Adrenal gland (tissue), 12 donors: ENCODE data around the gene HOXD10. TPM values are rescaled to one million over a fixed set of nuclear protein-coding genes. Genes with fewer than 3 reads are reported as not detected.

Experiments
- DNase-seq, 7 donors: peaks; one replicate each; pipeline ENCODE4 v3.0.0-alpha.2; 2019 to 2020
- H3K27ac ChIP-seq, 5 donors: fragments of 200-600 bp; sonication (generic) in 4 of 5; 1 replicate in 3 of 5; 2 replicates in 2 of 5; pipeline versions ENCODE4 v1.5.1 to v1.8.0; 2016 to 2020; ENCODE audit warnings: mild to moderate bottlenecking in 1 of 5
- H3K27me3 ChIP-seq: fragments of 200-600 bp; 2 replicates; pipeline ENCODE4 v1.8.0; 2021
- H3K36me3 ChIP-seq, 2 donors: fragments of 200-600 bp; replicated peaks in 1 of 2; 1 replicate in 1 of 2; 2 replicates in 1 of 2; pipeline versions ENCODE4 v1.5.1 to v1.8.0; 2018 to 2022
- H3K4me1 ChIP-seq, 2 donors: fragments of 200-600 bp; replicated peaks in 1 of 2; 1 replicate in 1 of 2; 2 replicates in 1 of 2; pipeline versions ENCODE4 v1.5.1 to v1.8.0; 2018 to 2021
- H3K4me3 ChIP-seq, 4 donors: fragments of 200-600 bp; sonication (generic) in 3 of 4; one replicate each; pipeline ENCODE4 v1.5.1; 2016 to 2018
- H3K9me3 ChIP-seq, 3 donors: fragments of 200-600 bp; sonication (generic) in 1 of 3; replicated peaks in 1 of 3; 1 replicate in 2 of 3; 2 replicates in 1 of 3; pipeline versions ENCODE4 v1.5.1 to v1.8.0; 2016 to 2021
- CTCF ChIP-seq, 6 experiments: fragments of 450-650 bp in 4 of 6; fragments of 200-600 bp in 2 of 6; sonication (generic) in 1 of 6; IDR thresholded peaks; 1 replicate in 5 of 6; 2 replicates in 1 of 6; pipeline versions ENCODE4 v1.5.1 to v1.8.0; 2016 to 2021; ENCODE audit warnings: antibody characterized with exemption in 6 of 6, mild to moderate bottlenecking in 2 of 6, moderate library complexity in 1 of 6
- POLR2A ChIP-seq, 2 donors: fragments of 450-650 bp; IDR thresholded peaks; one replicate each; pipeline ENCODE4 v1.6.1; 2017; ENCODE audit warnings: antibody characterized with exemption in 2 of 2, mild to moderate bottlenecking in 2 of 2, moderate library complexity in 1 of 2
- WGBS, 4 donors: extraction: QIAGEN DNeasy Blood & Tissue Kit in 2 of 4; methylation state at CpG; one replicate each; pipeline versions ENCODE4 v1.1.5 to v1.1.7; 2013 to 2017; 5-methylcytosine and 5-hydroxymethylcytosine counted together
- intact Hi-C, 2 donors: fragments of 100-400 bp; cut with DNase I; formaldehyde crosslinking; loops; one replicate each; pipeline versions ENCODE4 v1.14.1 to v1.15.0; 2022 to 2023
- polyA plus RNA-seq, 3 donors: library from polyadenylated mRNA; stranded (reverse); fragments of 200-250 nt in 2 of 3; fragments of 350-450 nt in 1 of 3; fragmentation: Illumina TruSeq in 1 of 3; extraction: RNeasy Lipid Tissue Mini Kit (QIAGEN cat#74804) in 1 of 3; gene quantifications; one replicate each; pipeline ENCODE4 v1.2.3, GENCODE V29; 2013 to 2014
- total RNA-seq, 9 donors: library from RNA; depleted of rRNA in 4 of 9; stranded (reverse); fragments of >200 nt in 4 of 9; fragments of 120-200 nt in 1 of 9; fragmentation: NEBNext Ultra II Directional in 1 of 9; extraction: Animal tissue kit (Norgen Biotek cat#: 25700) in 1 of 9; gene quantifications; one replicate each; pipeline versions ENCODE4 v1.1.0 to v1.2.4, GENCODE V29; 2013 to 2023
- donor health status: healthy with polysubstance abuse.
- donor health status: Bipolar disorder and iron deficiency.
- donor health status: DM: yes; HTN: yes; CAD: no.
- donor health status: DM: no; HTN: no; CAD: no.
- donor health status: DM: no; HTN: no; CAD: no.
- donor health status: DM: yes; HTN: yes; CAD: no.

HOXD10 gene
- total and polyA plus RNA-seq, 12 donors = 0.11 to 0.33 (median 0.18) TPM; not detected in 8

- no peak for TF ChIP-seq CTCF (IDR thresholded peaks at IDR 0.05)
- no peak for TF ChIP-seq POLR2A (IDR thresholded peaks at IDR 0.05)
- H3K36me3 ChIP-seq = no peaks in the 10 kb centered on the region
- H3K27me3 ChIP-seq = no peaks in the 10 kb centered on the region
- peak in 6 of 7 donors; percentile 45 to 71 (median 54) for DNase-seq
- peak overlapping the region; percentile 58 to 97 (median 78) for H3K27ac ChIP-seq
- no peaks in the 10 kb centered on the region for H3K9me3 ChIP-seq
- peaks cover 31 to 46% of the 10 kb centered on the region in 2 donors for H3K4me1 ChIP-seq
- intact Hi-C loops = no loop called here
- WGBS, 4 donors = 15 to 38% (median 26%) methylated on average over 27 to 28 of the region's 28 CpGs
- H3K4me3 ChIP-seq = peak overlapping the region in 2 of 4 donors; percentile 13 to 96
Measured at GRCh38 chr2:176138923-176139660, 22.5 kb downstream of the HOXD10 start.

- peak overlapping the region in 2 of 4 donors; percentile 38 to 96 for H3K4me3 ChIP-seq
- no peaks in the 10 kb centered on the region for H3K9me3 ChIP-seq
- H3K36me3 ChIP-seq = no peaks in the 10 kb centered on the region
- no peaks in the 10 kb centered on the region for H3K27me3 ChIP-seq
- 17 to 32% (median 19%) methylated on average over 27 to 41 of the region's 41 CpGs for WGBS, 4 donors
- DNase-seq = peak in 6 of 7 donors; percentile 43 to 75 (median 52)
- peak in 1 of 2 donors; percentile 24 for TF ChIP-seq POLR2A (IDR thresholded peaks at IDR 0.05)
- no peak for TF ChIP-seq CTCF (IDR thresholded peaks at IDR 0.05)
- H3K4me1 ChIP-seq = peaks cover 28 to 39% of the 10 kb centered on the region in 2 donors
- H3K27ac ChIP-seq = peak overlapping the region; percentile 58 to 97 (median 78)
- intact Hi-C loops = loop anchor here (2.0 to 5.0 kb wide), 3 partner anchors 312 to 497 kb away; no protein-coding TSS in a partner anchor
Measured at GRCh38 chr2:176139661-176140512, 23.3 kb downstream of the HOXD10 start.

- intact Hi-C loops = loop anchor here (2.0 to 5.0 kb wide), 3 partner anchors 312 to 497 kb away; no protein-coding TSS in a partner anchor
- TF ChIP-seq CTCF (IDR thresholded peaks at IDR 0.05) (peak; percentile 89 to 99 (median 95)), POLR2A (IDR thresholded peaks at IDR 0.05) (no peak)
- peak; percentile 63 to 84 (median 80) for DNase-seq
- H3K27me3 ChIP-seq = no peaks in the 10 kb centered on the region
- H3K36me3 ChIP-seq = no peaks in the 10 kb centered on the region
- H3K9me3 ChIP-seq = no peaks in the 10 kb centered on the region
- H3K4me1 ChIP-seq = peaks cover 20 to 32% of the 10 kb centered on the region in 2 donors
- peak overlapping the region in 2 of 4 donors; percentile 38 to 96 for H3K4me3 ChIP-seq
- WGBS, 4 donors = 7 to 35% (median 14%) methylated on average over 9 to 48 of the region's 48 CpGs
- peak overlapping the region; percentile 12 to 97 (median 78) for H3K27ac ChIP-seq
Measured at GRCh38 chr2:176140513-176141317, 24.1 kb downstream of the HOXD10 start.
